GM19043 (cell line): Measurements from ENCODE around the gene MEOX1.
"Not testable (repeated sequence)": the region's sequence is repeated elsewhere in the genome, so short reads cannot be mapped to it uniquely, and the experiment has no call there.

ENCODE experiments used
- ATAC-seq: cut with Tn5 transposase; IDR thresholded peaks from one replicate; pipeline ENCODE4 v1.9.1; 2021; ENCODE audit warnings: low read depth; ENCODE audit not compliant: unreplicated experiment

The MEOX1 gene

DNA sequence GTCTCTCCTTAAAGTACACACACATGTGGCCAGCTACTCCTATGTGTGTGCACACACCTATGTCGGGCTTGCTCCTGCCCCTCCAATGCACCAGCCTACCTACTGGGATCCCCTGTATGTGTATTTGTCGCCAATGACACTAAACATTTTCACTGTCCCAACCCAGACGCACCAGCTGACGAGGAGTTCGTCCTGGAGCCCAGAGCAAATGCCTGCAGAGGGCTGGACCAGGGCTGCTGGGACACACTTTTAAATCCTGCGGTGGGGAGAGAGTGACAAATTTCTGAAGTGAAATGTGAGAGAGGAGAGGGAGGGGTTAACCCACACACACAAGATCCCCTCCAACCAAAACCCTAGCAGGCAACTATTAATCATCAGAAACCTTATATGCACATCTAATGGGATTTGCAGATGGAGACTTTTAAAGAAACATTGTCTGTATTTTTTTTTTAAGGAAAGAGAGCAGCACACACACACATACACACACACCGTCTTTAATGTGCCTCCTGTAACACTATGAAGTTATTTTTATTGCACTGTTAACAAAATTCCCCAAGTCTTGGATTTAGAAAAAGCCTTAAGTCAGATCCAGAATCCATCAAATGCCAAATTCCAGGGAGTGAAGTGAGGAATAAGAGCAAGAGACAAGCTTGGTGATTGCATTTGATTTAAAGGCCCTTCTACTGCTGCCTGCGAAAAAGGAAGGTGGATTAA is at the start of gene MEOX1:
TSS of gene MEOX1 (minus strand) at position 224 of the 714 bp plus-strand sequence. CDS start 388 bp downstream, outside the sequence.
- no peak for ATAC-seq

DNA sequence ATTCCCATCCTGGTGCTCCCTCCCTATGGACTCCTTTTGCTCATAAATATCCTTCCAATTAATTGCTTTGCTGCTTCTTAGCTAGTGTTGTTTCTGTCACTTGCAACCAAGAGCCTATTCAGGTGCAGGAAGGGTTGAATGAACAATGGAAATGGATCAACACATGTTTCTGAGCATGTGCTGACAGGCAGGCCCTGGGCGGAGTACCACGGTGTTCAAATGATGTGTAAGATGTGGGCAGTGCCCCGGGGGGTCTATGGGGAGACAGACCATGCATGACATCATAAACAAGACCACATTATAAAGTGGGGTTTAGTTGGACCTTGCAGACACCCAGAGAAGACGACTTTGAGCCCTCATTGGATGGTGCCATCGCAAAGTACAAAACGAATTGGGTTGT is 48.4 kb upstream of the MEOX1 start:
- ATAC-seq: no peak

DNA sequence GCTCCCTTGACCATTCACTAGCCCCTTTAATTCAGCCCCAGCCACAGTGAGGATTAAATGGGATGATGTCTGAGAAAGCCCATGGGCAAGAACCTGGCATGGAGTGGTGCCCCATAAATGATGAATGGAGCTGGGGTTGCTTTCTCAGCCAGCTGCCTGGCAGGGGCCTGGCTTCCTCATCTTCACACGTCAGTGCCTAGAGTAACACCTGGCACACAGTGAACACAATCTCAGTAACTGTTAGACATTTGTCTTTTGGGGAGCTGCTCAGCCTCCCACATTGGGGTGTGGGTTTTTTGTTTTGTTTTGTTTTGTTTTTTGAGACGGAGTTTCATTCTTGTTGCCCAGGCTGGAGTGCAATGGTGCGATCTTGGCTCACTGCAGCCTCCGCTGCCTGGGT is 47.5 kb upstream of the MEOX1 start:
- no peak for ATAC-seq

DNA sequence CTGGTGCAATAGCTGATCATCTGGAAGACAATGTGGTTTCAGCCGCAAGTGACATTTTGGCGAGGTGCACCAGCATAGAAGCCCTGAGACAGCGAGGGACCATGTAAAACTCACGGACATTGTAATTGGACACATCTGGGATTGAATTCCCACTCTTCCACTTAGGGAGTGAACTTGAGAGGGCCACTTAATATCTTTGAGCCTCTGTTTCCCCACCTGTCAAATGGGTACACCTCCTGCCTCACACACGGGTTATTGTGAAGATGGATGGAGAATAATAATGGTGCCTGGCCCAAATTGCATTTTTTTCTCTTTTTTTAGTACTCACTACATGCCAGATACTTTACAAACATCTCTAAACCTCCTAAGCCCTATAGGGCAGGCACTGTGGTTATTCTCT is 45.5 kb upstream of the MEOX1 start:
- no peak for ATAC-seq

DNA sequence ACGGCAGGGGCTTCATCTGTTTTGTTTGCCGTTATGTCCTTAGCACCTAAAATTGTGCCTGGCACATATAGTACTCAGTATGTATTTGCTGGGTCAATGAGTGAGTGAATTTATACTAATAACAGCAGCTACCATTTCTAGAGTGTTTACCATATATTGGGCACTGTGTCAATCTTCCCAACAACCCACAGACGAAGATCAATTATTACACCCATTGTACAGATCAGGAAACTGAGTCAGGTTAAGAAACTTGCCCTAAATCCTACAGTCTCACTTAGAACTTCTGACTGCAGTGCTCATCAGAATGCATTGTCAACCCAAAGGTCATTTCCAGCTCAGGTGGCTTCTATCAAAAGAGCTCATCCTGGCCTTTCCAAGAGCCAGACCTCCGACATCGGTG is 44.5 kb upstream of the MEOX1 start:
- ATAC-seq: no peak

DNA sequence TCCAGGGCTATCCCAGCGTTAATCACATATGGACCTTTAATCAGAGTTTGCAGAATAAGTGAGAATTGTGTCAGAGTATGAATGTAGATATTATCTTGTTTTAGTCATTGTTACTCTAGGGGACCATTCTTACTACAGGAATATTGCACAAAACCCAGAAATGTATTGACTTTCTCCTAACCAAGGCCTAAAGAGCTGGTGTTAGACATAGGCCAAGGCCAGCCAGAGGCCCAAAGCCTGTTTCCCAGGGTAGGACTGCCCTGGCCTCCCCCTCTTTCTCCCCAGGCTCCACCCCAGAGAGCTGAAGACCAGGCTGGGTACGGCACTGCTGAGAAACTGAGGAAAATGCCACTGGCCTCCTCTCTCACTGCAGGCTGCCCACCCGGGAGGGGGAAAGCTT is 41.9 kb upstream of the MEOX1 start:
- ATAC-seq: no peak

- ATAC-seq: no peak
Measured at GRCh38 chr17:43702637-43703036, 40.9 kb upstream of the MEOX1 start.

GRCh38 chr17:43701318-43701743 is 39.6 kb upstream of the MEOX1 start:
- ATAC-seq: no peak

DNA sequence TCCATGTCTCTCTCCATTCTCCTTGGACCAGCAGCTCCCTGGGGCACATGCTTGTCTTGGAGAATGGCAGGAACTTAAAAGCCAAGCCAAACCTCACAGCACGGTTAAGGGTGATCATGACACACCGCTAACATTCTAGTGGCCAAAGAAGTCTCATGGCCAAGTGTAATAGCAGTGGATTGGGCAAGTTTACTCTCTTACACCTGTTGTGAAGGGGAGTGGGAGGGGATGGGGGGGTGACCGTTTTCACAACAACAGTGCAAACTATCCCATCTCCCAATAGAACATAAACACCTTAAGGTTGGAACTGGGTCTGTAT is 37.7 kb upstream of the MEOX1 start:
- no peak for ATAC-seq

GRCh38 chr17:43698678-43699437 is 37.1 kb upstream of the MEOX1 start:
- no peak for ATAC-seq

DNA sequence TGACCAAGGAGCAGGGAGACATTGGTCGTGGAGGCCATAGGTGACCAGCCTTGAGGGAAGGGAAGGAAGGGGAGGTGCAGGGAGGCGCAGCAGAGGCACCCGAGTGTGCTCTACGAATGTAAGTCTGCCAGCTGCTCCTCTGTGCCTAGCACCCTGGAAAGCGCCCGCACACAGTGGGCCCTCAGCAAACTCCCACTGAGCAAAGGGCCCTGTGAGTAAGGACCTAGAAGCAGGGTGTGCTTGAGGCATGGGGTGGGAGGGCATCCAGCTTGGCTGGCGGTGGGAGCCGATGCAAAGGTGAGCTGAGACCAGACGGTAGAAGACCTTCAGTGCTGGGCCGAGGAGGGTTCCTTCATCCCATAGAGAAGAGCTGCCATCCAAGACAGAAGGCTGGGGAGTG is 36.2 kb upstream of the MEOX1 start:
- ATAC-seq: no peak

GRCh38 chr17:43696891-43697290 is 35.2 kb upstream of the MEOX1 start:
- ATAC-seq: no peak

DNA sequence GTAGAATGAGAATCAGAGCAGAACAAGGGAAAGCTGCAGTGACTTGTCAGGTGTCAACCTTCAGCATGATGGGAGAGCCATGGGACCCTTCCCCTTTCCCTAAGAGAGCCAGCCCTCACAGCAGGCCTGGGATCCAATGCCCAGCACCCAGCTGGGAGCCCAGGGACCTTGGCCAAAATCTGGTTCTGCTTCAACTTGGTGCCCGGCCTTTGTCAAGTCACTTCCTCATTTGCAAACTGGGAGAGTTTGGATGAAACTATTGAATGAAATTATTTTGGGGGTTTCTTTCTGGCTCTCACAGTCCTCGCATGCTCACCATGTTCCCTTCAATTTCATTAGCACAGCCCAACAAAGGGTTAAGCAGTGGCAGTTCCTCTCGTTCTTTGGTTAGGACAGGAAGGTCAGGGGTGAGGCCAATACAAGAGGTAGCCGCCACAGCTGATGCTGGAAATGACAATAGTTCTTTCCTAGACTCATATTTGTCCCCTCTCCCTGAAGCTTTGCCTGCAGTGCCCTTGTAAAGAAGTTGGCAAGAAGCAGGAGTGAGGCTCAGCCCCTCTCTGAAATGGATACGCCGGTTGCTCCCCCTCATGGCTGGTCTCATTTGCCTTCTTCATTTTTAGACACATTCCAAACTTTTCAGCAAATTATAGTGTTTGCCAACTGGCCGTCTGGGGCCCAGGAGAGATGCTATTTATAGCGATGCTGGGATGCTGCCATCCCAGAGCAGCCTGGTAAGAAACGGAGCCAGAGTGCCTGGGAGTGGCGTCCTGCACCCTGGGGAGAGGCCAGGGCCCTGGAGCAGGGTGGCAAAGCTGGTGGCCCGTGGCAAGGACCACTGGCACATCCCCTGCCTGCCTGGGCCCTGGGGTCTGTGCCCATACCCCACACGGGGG is 34.5 kb upstream of the MEOX1 start:
- no peak for ATAC-seq

DNA sequence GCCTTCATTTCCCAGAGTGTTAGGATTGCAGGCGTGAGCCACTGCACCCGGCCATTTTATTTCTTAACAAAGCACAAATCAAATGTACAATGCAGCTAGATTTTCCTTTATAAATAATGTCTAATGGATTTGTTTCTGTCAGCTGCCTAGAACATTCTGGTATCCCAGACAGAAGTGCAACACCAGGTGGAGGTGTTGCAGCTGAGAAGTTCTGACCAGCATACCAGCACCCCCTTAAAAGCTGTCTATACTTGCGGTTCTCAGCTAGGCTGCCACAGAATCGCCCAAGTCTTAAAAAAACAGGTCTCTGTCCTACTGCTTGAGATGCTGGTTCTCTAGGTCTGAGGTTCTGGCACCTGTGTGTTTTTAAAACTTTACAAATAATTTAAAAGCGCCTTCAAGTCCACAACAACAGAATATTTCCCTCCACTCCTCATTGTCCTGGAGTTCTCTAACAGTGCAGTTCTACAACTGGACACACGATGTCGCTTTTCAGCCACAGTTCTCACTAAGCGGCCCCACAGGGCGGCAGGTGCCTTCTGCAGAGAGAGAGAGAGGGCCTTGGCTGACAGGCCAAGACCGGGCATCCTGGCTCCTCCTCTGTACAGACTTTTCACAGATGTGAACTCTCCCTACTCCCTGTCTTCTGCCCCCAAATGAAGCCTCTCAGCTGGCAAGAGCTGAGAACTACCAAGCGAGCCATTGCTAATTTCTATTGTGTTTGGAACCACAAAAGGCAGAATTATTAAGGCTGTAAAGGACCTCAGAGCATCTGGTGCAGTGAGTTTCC is 32.6 kb upstream of the MEOX1 start:
- ATAC-seq: no peak

- no peak for ATAC-seq
Measured at GRCh38 chr17:43691317-43691693, 29.6 kb upstream of the MEOX1 start.

DNA sequence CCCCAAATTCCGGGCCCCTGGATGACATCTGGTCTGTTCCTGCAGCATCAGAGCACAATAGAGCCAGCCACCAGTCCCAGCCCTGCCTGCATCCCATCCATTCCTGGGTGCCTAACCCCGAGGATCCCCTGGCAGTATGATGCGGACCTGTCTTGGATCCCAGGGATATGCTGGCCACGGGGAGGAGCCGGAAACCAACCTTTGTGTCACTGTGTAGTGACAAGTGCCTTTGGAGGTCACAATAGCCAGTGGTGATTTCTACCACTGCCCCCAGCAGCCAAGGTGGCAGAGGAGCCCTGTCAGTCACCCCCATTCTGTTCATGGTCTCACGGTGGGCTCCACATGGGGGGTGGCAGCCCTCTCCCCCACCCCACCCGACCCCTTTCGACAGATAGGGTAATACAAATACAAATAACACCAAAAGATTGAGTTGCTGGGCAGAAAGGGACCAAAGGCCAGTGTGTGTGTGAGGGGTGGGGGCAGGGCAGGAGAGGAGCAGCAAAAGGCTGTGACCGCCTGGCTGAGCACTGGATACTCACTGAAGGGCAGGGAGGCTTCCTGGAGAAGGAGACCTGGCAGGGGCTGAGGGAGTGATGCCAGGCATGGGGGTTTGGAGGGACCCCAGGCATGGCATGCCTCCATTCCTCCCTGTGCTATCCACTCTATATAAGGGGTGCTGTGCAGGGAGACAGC is 29.0 kb upstream of the MEOX1 start:
- no peak for ATAC-seq

- no peak for ATAC-seq
Measured at GRCh38 chr17:43689814-43690213, 28.1 kb upstream of the MEOX1 start.

DNA sequence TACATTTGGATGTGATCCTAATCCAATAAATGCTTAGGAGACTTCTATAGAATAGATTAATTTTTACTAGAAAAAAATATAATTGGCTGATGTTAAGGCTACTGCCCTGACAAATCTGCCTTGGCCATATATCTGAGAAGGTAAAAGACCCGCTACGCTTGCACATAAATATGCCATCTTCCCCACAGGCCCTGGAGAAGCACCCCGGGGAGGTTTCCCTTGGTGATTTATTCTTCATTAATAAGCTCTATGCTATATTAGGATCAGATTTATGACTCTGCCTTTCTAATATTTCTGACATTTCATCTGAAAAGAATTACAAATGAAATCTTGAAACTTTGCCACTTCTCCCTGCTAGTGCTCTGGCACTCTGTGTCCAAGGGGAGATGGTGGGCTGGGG is 27.4 kb upstream of the MEOX1 start:
- no peak for ATAC-seq

DNA sequence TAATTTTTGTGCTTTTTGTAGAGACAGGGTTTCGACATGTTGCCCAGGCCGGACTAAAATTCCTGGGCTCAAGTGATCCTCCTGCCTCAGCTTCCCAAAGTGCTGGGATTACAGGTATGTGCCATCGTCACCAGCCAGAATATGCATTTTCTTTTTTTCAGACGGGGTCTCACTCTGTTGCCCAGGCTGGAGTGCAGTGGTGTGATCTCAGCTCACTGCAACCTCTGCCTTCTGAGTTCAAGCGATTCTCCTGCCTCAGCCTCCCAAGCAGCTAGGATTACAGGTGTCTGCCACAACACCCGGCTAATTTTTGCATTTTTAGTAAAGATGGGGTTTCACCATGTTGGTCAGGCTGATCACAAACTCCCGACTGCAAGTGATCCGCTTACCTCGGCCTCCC is 25.2 kb upstream of the MEOX1 start:
- ATAC-seq: not testable (repeated sequence)
